ENCODE measurements around the gene FGFRL1.

FGFRL1 gene

DNA sequence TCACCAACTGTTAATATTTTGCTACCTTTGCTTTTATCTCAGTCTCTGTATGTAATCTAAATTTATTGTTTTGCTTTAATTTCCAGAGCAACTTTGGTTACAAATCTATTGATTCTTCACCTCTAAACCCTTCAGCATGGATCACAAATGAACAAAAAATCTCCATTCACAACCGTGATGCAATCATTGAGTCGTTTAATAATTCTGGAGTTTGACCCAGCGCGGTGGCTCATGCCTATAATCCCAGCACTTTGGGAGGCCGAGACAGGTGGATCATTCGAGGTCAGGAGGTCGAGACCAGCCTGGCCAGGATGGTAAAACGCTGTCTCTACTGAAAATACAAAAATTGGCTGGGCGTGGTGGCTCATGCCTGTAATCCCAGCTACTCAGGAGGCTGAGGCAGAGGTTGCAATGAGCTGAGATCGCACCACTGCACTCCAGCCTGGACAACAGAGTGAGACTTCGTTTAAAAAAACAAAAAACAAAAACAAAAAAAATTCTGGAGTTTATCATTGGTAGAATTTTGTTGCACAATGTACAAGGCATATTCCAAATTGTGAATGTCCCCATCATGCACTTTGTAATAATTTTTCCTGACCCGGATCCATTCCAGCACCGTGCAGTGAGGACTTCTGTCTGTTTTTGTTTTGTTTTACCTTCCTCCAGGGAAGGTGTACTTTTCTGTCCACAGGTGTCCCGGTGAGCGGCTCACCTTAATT, 26.9 kb upstream of the FGFRL1 start:
- no peaks in the 10 kb centered on the region for H3K36me3 ChIP-seq (replicated peaks)
- H3K27ac ChIP-seq, result no peak overlapping the region
- H3K4me3 ChIP-seq (ENCODE audit: low read depth, low read length), result no peak overlapping the region
- TF ChIP-seq, protein P1, sequence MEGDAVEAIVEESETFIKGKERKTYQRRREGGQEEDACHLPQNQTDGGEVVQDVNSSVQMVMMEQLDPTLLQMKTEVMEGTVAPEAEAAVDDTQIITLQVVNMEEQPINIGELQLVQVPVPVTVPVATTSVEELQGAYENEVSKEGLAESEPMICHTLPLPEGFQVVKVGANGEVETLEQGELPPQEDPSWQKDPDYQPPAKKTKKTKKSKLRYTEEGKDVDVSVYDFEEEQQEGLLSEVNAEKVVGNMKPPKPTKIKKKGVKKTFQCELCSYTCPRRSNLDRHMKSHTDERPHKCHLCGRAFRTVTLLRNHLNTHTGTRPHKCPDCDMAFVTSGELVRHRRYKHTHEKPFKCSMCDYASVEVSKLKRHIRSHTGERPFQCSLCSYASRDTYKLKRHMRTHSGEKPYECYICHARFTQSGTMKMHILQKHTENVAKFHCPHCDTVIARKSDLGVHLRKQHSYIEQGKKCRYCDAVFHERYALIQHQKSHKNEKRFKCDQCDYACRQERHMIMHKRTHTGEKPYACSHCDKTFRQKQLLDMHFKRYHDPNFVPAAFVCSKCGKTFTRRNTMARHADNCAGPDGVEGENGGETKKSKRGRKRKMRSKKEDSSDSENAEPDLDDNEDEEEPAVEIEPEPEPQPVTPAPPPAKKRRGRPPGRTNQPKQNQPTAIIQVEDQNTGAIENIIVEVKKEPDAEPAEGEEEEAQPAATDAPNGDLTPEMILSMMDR (IDR thresholded peaks at IDR 0.05; ENCODE audit: low read depth, low read length, missing control alignments), result no peak
- in situ Hi-C loops (cut with HindIII; ENCODE audit: low pct_ligation_motif_present, low sequenced_read_pairs), result no loop called here
- no peak for DNase-seq
- no peaks in the 10 kb centered on the region for H3K27me3 ChIP-seq (replicated peaks)

DNA sequence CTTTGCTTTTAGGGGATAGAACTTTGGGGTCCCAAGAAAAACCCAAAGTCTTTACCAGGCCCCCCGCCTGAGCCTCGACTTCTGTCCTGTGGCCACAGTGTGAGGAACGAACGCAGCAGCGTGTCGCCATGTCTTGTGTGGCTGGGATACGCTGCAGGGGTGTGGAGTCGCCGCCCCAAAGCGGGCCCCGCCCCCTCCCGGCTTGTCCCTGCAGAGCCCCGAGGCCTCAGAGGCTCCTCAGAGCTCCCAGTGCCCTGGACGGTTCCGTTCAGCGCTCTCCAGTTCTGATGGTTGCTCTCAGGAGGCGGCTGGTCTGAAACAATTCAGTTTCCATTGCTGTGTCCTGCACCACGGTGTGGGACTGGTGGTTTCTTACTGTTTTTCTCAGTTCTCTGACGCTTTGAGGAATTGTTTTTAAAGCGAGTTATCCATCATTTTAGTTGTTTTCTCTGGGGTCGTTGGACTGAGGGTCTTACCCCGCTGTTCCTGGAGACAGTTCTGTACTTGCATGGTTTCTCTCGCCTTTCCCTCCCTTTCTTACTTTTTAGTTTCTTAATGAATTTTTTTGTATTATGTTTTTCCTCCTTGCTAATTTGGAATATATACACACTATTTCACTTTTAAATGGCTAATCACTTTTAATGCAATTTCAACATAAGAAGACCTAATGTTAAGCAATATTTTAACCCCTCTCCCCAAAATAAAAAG, 26.1 kb upstream of the FGFRL1 start:
- TF ChIP-seq, protein P1 (IDR thresholded peaks at IDR 0.05; ENCODE audit: low read depth, low read length, missing control alignments), result no peak
- in situ Hi-C loops (cut with HindIII; ENCODE audit: low pct_ligation_motif_present, low sequenced_read_pairs), result no loop called here
- no peak overlapping the region for H3K4me3 ChIP-seq (ENCODE audit: low read depth, low read length)

DNA sequence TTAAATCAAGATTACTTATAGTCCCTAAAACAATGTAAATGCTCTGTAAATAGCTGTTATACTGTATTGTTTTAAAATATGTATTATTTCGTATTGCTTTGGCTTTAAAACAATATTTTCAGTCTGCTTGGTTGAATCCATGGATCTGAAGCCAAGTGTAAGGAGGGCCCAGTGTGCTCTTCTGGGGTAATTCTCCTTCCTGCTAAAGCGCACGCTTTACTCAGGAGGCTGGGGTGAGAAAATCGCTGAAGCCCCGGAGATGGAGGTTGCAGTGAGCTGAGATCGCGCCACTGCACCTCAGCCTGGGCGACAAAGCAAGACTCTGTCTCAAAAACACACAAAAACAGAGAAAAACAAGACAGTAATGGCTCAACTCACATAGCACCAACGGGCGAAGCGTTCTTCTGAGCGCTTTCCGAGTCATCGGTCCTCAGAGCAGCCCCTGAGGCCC, 25.0 kb upstream of the FGFRL1 start:
- no peak for DNase-seq
- Histone ChIP-seq H3K36me3 (replicated peaks) (peaks cover 4% of the 10 kb centered on the region), H3K4me3 (ENCODE audit: low read depth, low read length) (peak overlapping the region; percentile 67), H3K27ac (no peak overlapping the region), H3K27me3 (replicated peaks) (no peaks in the 10 kb centered on the region)
- TF ChIP-seq, protein P1 (IDR thresholded peaks at IDR 0.05; ENCODE audit: low read depth, low read length, missing control alignments), result no peak
- in situ Hi-C loops (cut with HindIII; ENCODE audit: low pct_ligation_motif_present, low sequenced_read_pairs), result no loop called here

More for the DNA sequence above, 26.1 kb upstream of the FGFRL1 start:
- no peak for DNase-seq
- peaks cover 2% of the 10 kb centered on the region for H3K36me3 ChIP-seq (replicated peaks)
- no peak overlapping the region for H3K27ac ChIP-seq
- H3K27me3 ChIP-seq (replicated peaks), result no peaks in the 10 kb centered on the region

DNA sequence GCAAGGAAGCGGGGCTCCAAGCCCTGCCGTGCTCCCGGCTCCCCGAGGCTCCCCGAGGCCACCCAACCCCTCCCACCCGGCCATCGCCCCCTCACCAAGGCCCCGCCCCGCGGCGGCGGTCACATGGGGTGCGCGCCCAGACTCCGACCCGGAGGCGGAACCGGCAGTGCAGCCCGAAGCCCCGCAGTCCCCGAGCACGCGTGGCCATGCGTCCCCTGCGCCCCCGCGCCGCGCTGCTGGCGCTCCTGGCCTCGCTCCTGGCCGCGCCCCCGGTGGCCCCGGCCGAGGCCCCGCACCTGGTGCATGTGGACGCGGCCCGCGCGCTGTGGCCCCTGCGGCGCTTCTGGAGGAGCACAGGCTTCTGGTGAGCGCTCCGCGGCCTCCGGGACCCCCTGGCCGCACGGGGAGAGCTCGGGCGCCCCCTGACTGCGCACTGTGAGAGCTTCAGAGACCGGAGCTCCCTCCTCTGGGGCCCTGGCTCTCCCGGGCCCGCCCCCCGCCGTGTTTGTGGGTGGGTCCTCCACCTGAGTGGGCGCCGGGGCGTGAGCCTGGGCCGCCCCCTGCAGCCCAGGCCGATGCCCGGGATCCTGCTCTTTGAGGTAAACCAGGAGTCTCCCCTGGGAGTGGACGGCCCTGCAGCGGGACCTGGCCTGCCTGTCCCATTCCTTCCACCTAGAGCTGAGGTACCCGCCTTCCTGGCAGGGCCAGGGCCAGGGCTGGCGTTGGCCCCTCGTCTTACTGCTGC, 24.4 kb upstream of the FGFRL1 start, which contains the start of gene IDUA:
TSS of gene IDUA (plus strand) at position 166 of the 745 bp plus-strand sequence. CDS start at position 207, 41 bp downstream.
- Histone ChIP-seq H3K36me3 (replicated peaks) (peaks cover 4% of the 10 kb centered on the region), H3K27me3 (replicated peaks) (no peaks in the 10 kb centered on the region), H3K27ac (no peak within 1 kb of the TSS), H3K4me3 (ENCODE audit: low read depth, low read length) (peak within 1 kb of the TSS; percentile 67)
- in situ Hi-C loops (cut with HindIII; ENCODE audit: low pct_ligation_motif_present, low sequenced_read_pairs), result no loop called here
- TF ChIP-seq, protein P1 (IDR thresholded peaks at IDR 0.05; ENCODE audit: low read depth, low read length, missing control alignments), result peak; percentile 64
- peak; percentile 31 for DNase-seq

DNA sequence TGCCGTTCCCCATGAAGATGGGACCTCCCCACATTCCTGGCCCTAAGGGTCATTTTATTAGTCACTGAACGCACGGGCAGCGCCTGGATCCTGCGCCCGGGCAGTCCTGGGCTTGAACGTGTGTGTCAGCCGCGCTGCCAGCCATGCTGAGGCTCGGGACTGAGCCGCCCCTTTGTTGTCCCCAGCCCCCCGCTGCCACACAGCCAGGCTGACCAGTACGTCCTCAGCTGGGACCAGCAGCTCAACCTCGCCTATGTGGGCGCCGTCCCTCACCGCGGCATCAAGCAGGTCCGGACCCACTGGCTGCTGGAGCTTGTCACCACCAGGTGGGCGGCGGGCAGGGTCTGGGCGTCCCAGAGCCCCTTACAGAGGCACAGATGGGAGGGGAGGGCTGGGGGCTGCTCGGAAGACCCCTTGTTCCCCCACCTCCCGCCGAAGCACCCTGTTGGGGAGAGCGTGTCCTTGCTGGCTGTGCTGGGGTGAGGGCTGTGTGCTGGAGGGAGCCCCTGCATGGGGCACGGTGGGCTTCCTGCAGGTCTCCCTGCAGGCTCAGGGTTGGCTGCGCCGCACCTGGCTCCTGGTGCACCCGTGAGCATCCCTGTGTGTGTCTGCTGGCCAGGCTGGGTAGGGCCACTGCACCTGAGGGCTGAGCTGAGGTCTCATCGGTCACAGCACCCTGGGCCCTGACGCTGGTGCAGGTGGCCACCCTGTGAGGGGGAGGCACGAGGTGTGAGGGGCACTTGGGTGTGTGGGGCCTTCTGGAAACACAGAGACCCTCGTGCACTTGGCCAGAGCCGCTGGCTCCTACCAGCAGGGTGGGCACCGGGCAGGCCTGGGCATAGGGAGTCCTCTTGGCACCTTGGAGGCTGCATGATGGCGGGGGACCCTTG, 23.6 kb upstream of the FGFRL1 start:
- Histone ChIP-seq H3K36me3 (replicated peaks) (peaks cover 4% of the 10 kb centered on the region), H3K27ac (no peak overlapping the region), H3K4me3 (ENCODE audit: low read depth, low read length) (peak overlapping the region; percentile 67), H3K27me3 (replicated peaks) (no peaks in the 10 kb centered on the region)
- TF ChIP-seq, protein P1 (IDR thresholded peaks at IDR 0.05; ENCODE audit: low read depth, low read length, missing control alignments), result no peak
- DNase-seq, result no peak
- in situ Hi-C loops (cut with HindIII; ENCODE audit: low pct_ligation_motif_present, low sequenced_read_pairs), result no loop called here

Data from brain microvascular endothelial cell (primary cell).